ENCODE data around the gene CIZ1.

CIZ1 gene

DNA sequence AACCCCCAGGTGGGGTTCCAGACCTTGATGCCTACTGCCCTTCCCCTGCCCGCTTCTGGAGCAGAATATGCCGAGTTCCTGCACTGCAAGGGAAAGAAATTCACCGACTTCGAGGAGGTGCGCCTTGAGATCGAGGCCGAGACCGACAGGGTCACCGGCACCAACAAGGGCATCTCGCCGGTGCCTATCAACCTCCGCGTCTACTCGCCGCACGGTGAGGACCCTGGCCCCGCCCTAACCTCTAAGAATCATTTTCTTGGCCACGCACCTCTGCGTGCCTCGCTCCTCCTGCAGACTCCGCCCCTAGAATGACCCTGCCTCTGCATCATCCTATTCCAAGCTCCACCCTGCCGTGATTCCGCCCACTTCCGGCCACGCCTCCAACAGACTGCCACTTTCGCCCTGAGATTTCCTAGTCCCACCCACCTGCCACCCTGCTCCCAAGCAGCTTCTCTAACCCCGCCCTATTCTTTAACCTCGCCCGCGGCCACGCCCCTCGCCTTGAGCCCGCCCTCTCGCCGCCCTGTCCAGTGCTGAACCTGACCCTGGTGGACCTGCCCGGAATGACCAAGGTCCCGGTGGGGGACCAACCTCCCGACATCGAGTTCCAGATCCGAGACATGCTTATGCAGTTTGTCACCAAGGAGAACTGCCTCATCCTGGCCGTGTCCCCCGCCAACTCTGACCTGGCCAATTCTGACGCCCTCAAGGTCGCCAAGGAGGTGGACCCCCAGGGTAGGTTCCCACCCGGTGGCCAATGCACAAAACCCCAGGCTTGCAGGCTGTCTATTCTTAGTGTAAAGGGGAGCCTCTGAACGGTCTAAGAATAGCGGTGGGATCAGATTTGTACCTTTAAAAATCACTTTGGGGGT is 27.4 kb upstream of the CIZ1 start:
- no peak overlapping the region for H2AK5ac ChIP-seq (ENCODE audit: low read length)
- no peaks in the 10 kb centered on the region for H3K79me2 ChIP-seq (ENCODE audit: control insufficient read depth, insufficient read depth, low read length, poor library complexity)
- H4K8ac ChIP-seq (ENCODE audit: low read depth, low read length), result no peak overlapping the region
- H2BK12ac ChIP-seq (ENCODE audit: low read length), result no peak overlapping the region
- no peak overlapping the region for H4K91ac ChIP-seq (ENCODE audit: low read depth, low read length)
- H3K9ac ChIP-seq (ENCODE audit: low read length), result no peak overlapping the region
- peak overlapping the region; percentile 6 for H3K4me3 ChIP-seq (ENCODE audit: low read depth, low read length)
- no peak overlapping the region for H3K23ac ChIP-seq (ENCODE audit: low read length)
- H3K36me3 ChIP-seq (ENCODE audit: control insufficient read depth in 1 of 2, insufficient read depth in 2 of 2, low read length in 2 of 2), result peaks cover 0 to 2% of the 10 kb centered on the region in 2 experiments
- H3K4me2 ChIP-seq (ENCODE audit: low read length), result peak overlapping the region; percentile 59
- no peak overlapping the region for H3K27ac ChIP-seq (ENCODE audit: low read depth, low read length)
- no peaks in the 10 kb centered on the region for H3K27me3 ChIP-seq (ENCODE audit: insufficient read depth, low read length)
- no CpG with 5 or more reads among the region's 47 CpGs for WGBS (ENCODE audit: extremely low coverage, insufficient coverage, insufficient read length)
- peaks cover 14 to 17% of the 10 kb centered on the region in 2 experiments for H3K4me1 ChIP-seq (ENCODE audit: control insufficient read depth in 1 of 2, insufficient read depth in 2 of 2, low read length in 2 of 2)
- H3K18ac ChIP-seq (ENCODE audit: low read length), result no peak overlapping the region
- H2BK120ac ChIP-seq (ENCODE audit: insufficient read depth, low read length, poor library complexity), result no peak overlapping the region
- peak overlapping the region; percentile 40 for H2AFZ ChIP-seq (ENCODE audit: insufficient read depth, low read length, poor library complexity)
- peak; percentile 97 to 98 for DNase-seq
- H2BK5ac ChIP-seq (ENCODE audit: low read depth, low read length, poor library complexity), result no peak overlapping the region
- no peak overlapping the region for H4K12ac ChIP-seq (ENCODE audit: low read depth, low read length)
- peaks cover 3% of the 10 kb centered on the region for H3K9me3 ChIP-seq (ENCODE audit: insufficient read depth, low read depth, low read length)
- H3K4ac ChIP-seq (ENCODE audit: low read depth, low read length), result no peak overlapping the region
- H3K14ac ChIP-seq (ENCODE audit: low read length), result no peak overlapping the region
- peaks cover 6% of the 10 kb centered on the region for H3K79me1 ChIP-seq (ENCODE audit: low read length)

DNA sequence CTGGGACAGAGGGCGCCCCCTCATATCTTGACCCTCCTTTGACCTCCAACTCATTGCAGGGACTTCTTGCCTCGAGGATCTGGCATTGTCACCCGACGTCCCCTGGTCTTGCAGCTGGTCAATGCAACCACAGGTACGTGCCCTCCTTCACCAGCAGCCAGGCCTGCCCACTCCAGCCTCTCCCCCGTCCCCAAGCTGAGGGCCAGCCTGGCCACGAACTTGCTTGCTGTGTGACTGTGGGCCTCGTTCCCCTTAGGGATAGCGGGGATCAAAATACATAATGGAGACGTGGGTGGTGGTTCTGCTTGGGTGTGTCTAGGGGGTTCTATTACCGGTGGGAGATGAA is 26.8 kb upstream of the CIZ1 start:
- Histone ChIP-seq H3K9ac (ENCODE audit: low read length) (no peak overlapping the region), H3K27ac (ENCODE audit: low read depth, low read length) (no peak overlapping the region), H3K79me1 (ENCODE audit: low read length) (peaks cover 6% of the 10 kb centered on the region), H3K23ac (ENCODE audit: low read length) (no peak overlapping the region), H4K8ac (ENCODE audit: low read depth, low read length) (no peak overlapping the region), H3K27me3 (ENCODE audit: insufficient read depth, low read length) (no peaks in the 10 kb centered on the region), H3K79me2 (ENCODE audit: control insufficient read depth, insufficient read depth, low read length, poor library complexity) (no peaks in the 10 kb centered on the region), H2BK120ac (ENCODE audit: insufficient read depth, low read length, poor library complexity) (no peak overlapping the region), H3K36me3 (ENCODE audit: control insufficient read depth in 1 of 2, insufficient read depth in 2 of 2, low read length in 2 of 2) (peaks cover 0 to 2% of the 10 kb centered on the region in 2 experiments), H3K14ac (ENCODE audit: low read length) (no peak overlapping the region), H3K9me3 (ENCODE audit: insufficient read depth, low read depth, low read length) (peaks cover 3% of the 10 kb centered on the region), H3K4ac (ENCODE audit: low read depth, low read length) (no peak overlapping the region), H3K4me3 (ENCODE audit: low read depth, low read length) (no peak overlapping the region), H3K18ac (ENCODE audit: low read length) (no peak overlapping the region), H2AK5ac (ENCODE audit: low read length) (no peak overlapping the region), H2AFZ (ENCODE audit: insufficient read depth, low read length, poor library complexity) (peak overlapping the region; percentile 40), H2BK12ac (ENCODE audit: low read length) (no peak overlapping the region), H4K12ac (ENCODE audit: low read depth, low read length) (no peak overlapping the region), H2BK5ac (ENCODE audit: low read depth, low read length, poor library complexity) (no peak overlapping the region), H4K91ac (ENCODE audit: low read depth, low read length) (no peak overlapping the region), H3K4me1 (ENCODE audit: control insufficient read depth in 1 of 2, insufficient read depth in 2 of 2, low read length in 2 of 2) (peaks cover 14 to 17% of the 10 kb centered on the region in 2 experiments), H3K4me2 (ENCODE audit: low read length) (peak overlapping the region; percentile 59)
- no CpG with 5 or more reads among the region's 11 CpGs for WGBS (ENCODE audit: extremely low coverage, insufficient coverage, insufficient read length)
- no peak for DNase-seq

DNA sequence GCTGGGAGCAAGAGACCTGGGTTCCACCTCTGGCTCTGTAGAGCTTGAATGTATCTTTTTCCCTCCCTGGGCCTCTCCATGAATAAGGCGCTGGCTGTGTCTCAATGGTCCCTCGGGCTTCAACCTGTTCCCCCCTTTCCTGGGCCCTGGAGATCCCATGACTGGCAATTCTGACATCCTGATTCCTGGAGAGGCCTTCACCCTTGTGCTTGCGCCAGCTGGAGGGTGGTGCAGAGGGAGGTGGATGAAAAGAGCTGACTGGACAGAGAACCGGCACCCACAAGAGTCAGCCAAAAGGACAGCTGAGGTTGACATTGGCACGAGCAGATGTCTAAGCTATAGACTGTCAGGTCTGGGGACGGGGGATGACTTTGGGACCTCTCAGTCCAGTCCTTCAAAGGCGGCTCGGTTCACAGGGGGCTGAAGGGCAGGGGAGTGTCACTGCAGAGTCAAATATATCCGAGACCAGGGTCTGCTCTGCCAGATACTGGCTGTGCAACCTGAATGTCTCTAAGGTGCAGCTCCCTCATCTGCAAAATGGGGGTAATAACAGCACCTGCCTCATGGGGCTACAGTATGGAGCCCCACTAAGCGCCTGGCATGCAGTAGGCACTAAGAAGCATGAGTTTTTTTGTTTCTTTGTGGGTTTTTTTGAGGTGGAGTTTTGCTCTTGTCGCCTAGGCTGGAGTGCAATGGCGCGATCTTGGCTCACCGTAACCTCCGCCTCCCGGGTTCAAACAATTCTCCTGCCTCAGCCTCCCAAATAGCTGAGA is 25.6 kb upstream of the CIZ1 start:
- no peak overlapping the region for H2AK5ac ChIP-seq (ENCODE audit: low read length)
- no peak overlapping the region for H3K18ac ChIP-seq (ENCODE audit: low read length)
- no peak overlapping the region for H3K4me3 ChIP-seq (ENCODE audit: low read depth, low read length)
- no peak for DNase-seq
- H2BK120ac ChIP-seq (ENCODE audit: insufficient read depth, low read length, poor library complexity), result no peak overlapping the region
- H3K14ac ChIP-seq (ENCODE audit: low read length), result no peak overlapping the region
- peaks cover 3% of the 10 kb centered on the region for H3K9me3 ChIP-seq (ENCODE audit: insufficient read depth, low read depth, low read length)
- H2AFZ ChIP-seq (ENCODE audit: insufficient read depth, low read length, poor library complexity), result no peak overlapping the region
- no peak overlapping the region for H2BK5ac ChIP-seq (ENCODE audit: low read depth, low read length, poor library complexity)
- H2BK12ac ChIP-seq (ENCODE audit: low read length), result no peak overlapping the region
- H3K27ac ChIP-seq (ENCODE audit: low read depth, low read length), result no peak overlapping the region
- H3K4me2 ChIP-seq (ENCODE audit: low read length), result no peak overlapping the region
- peaks cover 14 to 17% of the 10 kb centered on the region in 2 experiments for H3K4me1 ChIP-seq (ENCODE audit: control insufficient read depth in 1 of 2, insufficient read depth in 2 of 2, low read length in 2 of 2)
- no peak overlapping the region for H3K9ac ChIP-seq (ENCODE audit: low read length)
- H3K79me2 ChIP-seq (ENCODE audit: control insufficient read depth, insufficient read depth, low read length, poor library complexity), result no peaks in the 10 kb centered on the region
- H4K12ac ChIP-seq (ENCODE audit: low read depth, low read length), result no peak overlapping the region
- H3K23ac ChIP-seq (ENCODE audit: low read length), result no peak overlapping the region
- no peak overlapping the region for H3K4ac ChIP-seq (ENCODE audit: low read depth, low read length)
- H4K91ac ChIP-seq (ENCODE audit: low read depth, low read length), result no peak overlapping the region
- no peaks in the 10 kb centered on the region for H3K27me3 ChIP-seq (ENCODE audit: insufficient read depth, low read length)
- no CpG with 5 or more reads among the region's 16 CpGs for WGBS (ENCODE audit: extremely low coverage, insufficient coverage, insufficient read length)
- peaks cover 6% of the 10 kb centered on the region for H3K79me1 ChIP-seq (ENCODE audit: low read length)
- H3K36me3 ChIP-seq (ENCODE audit: control insufficient read depth in 1 of 2, insufficient read depth in 2 of 2, low read length in 2 of 2), result no peaks in the 10 kb centered on the region
- H4K8ac ChIP-seq (ENCODE audit: low read depth, low read length), result no peak overlapping the region

DNA sequence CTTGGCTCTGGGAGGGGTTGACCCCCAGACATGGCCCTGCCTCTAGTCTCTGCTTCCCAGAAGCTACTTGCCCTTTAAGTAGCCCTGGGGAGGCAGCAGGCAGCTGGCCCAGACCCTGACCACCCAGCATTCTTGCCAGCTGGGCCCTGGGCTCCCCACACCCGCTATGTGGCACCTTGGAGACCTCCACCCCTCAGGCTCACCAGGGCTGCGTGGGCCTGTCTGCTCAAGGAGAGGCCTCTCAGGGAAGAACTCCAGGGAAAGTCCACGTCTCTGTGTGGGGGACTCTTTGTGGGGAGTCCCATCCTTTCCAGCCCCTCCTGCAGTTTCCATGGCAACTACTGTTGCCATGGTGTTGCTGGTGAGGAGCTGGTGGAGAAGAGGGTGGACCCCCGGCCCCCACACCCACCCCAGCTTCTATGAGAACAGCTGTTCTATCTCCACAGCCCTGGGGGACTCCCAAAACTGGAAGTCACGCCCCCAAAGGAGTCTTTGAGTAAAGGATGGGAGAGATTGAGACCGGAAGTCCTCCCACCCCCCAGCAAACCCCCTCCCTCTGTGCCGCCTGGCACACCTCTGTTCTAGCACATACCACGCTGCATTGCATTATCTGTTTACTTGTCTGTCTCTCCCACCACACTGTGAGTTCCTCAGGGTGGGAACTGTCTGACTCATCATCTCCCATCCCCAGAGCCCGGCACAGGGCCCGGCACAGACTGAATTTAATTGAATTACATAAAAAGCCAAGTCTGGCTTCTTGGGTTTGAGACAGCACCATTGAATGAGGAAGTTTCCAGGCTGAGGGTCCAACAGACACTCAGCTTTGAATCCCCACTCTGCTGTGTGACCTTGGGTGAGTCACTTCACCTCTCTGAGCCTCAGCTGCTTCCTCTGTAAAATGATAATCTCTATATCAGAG is 24.4 kb upstream of the CIZ1 start:
- no peak overlapping the region for H3K18ac ChIP-seq (ENCODE audit: low read length)
- H3K4me3 ChIP-seq (ENCODE audit: low read depth, low read length), result no peak overlapping the region
- no peaks in the 10 kb centered on the region for H3K79me2 ChIP-seq (ENCODE audit: control insufficient read depth, insufficient read depth, low read length, poor library complexity)
- H4K8ac ChIP-seq (ENCODE audit: low read depth, low read length), result peak overlapping the region; percentile 8
- H3K4me1 ChIP-seq (ENCODE audit: control insufficient read depth in 1 of 2, insufficient read depth in 2 of 2, low read length in 2 of 2), result peaks cover 14 to 17% of the 10 kb centered on the region in 2 experiments
- H3K4ac ChIP-seq (ENCODE audit: low read depth, low read length), result no peak overlapping the region
- H2BK5ac ChIP-seq (ENCODE audit: low read depth, low read length, poor library complexity), result no peak overlapping the region
- H3K9me3 ChIP-seq (ENCODE audit: insufficient read depth, low read depth, low read length), result peaks cover 3% of the 10 kb centered on the region
- no peak overlapping the region for H3K14ac ChIP-seq (ENCODE audit: low read length)
- no peak overlapping the region for H3K23ac ChIP-seq (ENCODE audit: low read length)
- peaks cover 6% of the 10 kb centered on the region for H3K79me1 ChIP-seq (ENCODE audit: low read length)
- peak overlapping the region; percentile 18 for H2BK12ac ChIP-seq (ENCODE audit: low read length)
- H3K27me3 ChIP-seq (ENCODE audit: insufficient read depth, low read length), result no peaks in the 10 kb centered on the region
- DNase-seq, result no peak
- no peak overlapping the region for H4K91ac ChIP-seq (ENCODE audit: low read depth, low read length)
- H3K9ac ChIP-seq (ENCODE audit: low read length), result no peak overlapping the region
- H2AFZ ChIP-seq (ENCODE audit: insufficient read depth, low read length, poor library complexity), result no peak overlapping the region
- WGBS (ENCODE audit: extremely low coverage, insufficient coverage, insufficient read length), result no CpG with 5 or more reads among the region's 10 CpGs
- H2BK120ac ChIP-seq (ENCODE audit: insufficient read depth, low read length, poor library complexity), result no peak overlapping the region
- H3K27ac ChIP-seq (ENCODE audit: low read depth, low read length), result no peak overlapping the region
- no peaks in the 10 kb centered on the region for H3K36me3 ChIP-seq (ENCODE audit: control insufficient read depth in 1 of 2, insufficient read depth in 2 of 2, low read length in 2 of 2)
- no peak overlapping the region for H2AK5ac ChIP-seq (ENCODE audit: low read length)
- H3K4me2 ChIP-seq (ENCODE audit: low read length), result no peak overlapping the region
- no peak overlapping the region for H4K12ac ChIP-seq (ENCODE audit: low read depth, low read length)
